ENCODE results near the gene CYTH1.

Gene CYTH1

GRCh38 chr17:78742901-78743300, 39.2 kb downstream of the CYTH1 start:
- Histone ChIP-seq H3K9ac (ENCODE audit: low read length) (no peak overlapping the region), H3K27me3 (ENCODE audit: insufficient read depth, low read length) (no peaks in the 10 kb centered on the region), H4K20me1 (ENCODE audit: insufficient read depth, low read length) (no peaks in the 10 kb centered on the region), H3K79me2 (ENCODE audit: insufficient read depth, low read length) (no peaks in the 10 kb centered on the region), H3K4me1 (ENCODE audit: insufficient read depth, low read length, severe bottlenecking) (peaks cover 7% of the 10 kb centered on the region), H3K4me3 (ENCODE audit: low read depth, low read length, poor library complexity, severe bottlenecking) (no peak overlapping the region), H3K9me3 (ENCODE audit: low read length) (no peaks in the 10 kb centered on the region), H3K36me3 (ENCODE audit: insufficient read depth, low read length) (no peaks in the 10 kb centered on the region), H3K27ac (ENCODE audit: low read depth, low read length, poor library complexity, severe bottlenecking) (no peak overlapping the region), H3K9me2 (ENCODE audit: low read depth, low read length) (no peaks in the 10 kb centered on the region), H3K4me2 (ENCODE audit: low read length) (no peak overlapping the region), H3F3A (ENCODE audit: insufficient read depth, low read length) (no peaks in the 10 kb centered on the region), H2AFZ (ENCODE audit: low read length) (no peak overlapping the region)
- TF ChIP-seq EZH2 (IDR thresholded peaks at IDR 0.05; ENCODE audit: borderline replicate concordance, low read length), result no peak
- TF ChIP-seq CTCF (IDR thresholded peaks at IDR 0.05; ENCODE audit: low read length), result no peak

- H3K9ac ChIP-seq (ENCODE audit: low read length), result no peak overlapping the region
- no peak for TF ChIP-seq EZH2 (IDR thresholded peaks at IDR 0.05; ENCODE audit: borderline replicate concordance, low read length)
- TF ChIP-seq CTCF (IDR thresholded peaks at IDR 0.05; ENCODE audit: low read length), result no peak
- no peaks in the 10 kb centered on the region for H3K36me3 ChIP-seq (ENCODE audit: insufficient read depth, low read length)
- H4K20me1 ChIP-seq (ENCODE audit: insufficient read depth, low read length), result no peaks in the 10 kb centered on the region
- H3K9me2 ChIP-seq (ENCODE audit: low read depth, low read length), result no peaks in the 10 kb centered on the region
- no peaks in the 10 kb centered on the region for H3F3A ChIP-seq (ENCODE audit: insufficient read depth, low read length)
- no peaks in the 10 kb centered on the region for H3K79me2 ChIP-seq (ENCODE audit: insufficient read depth, low read length)
- no peaks in the 10 kb centered on the region; the same call in 1 of the 2 replicates for H3K27me3 ChIP-seq (ENCODE audit: insufficient read depth, low read length)
- H2AFZ ChIP-seq (ENCODE audit: low read length), result no peak overlapping the region
- peaks cover 14% of the 10 kb centered on the region for H3K4me1 ChIP-seq (ENCODE audit: insufficient read depth, low read length, severe bottlenecking)
- H3K9me3 ChIP-seq (ENCODE audit: low read length), result no peaks in the 10 kb centered on the region
- H3K4me2 ChIP-seq (ENCODE audit: low read length), result no peak overlapping the region
- no peak overlapping the region for H3K27ac ChIP-seq (ENCODE audit: low read depth, low read length, poor library complexity, severe bottlenecking)
- no peak overlapping the region for H3K4me3 ChIP-seq (ENCODE audit: low read depth, low read length, poor library complexity, severe bottlenecking)
Observed at GRCh38 chr17:78741644-78742284, 40.3 kb downstream of the CYTH1 start.

- Histone ChIP-seq H3F3A (ENCODE audit: insufficient read depth, low read length) (no peaks in the 10 kb centered on the region), H3K4me2 (ENCODE audit: low read length) (no peak overlapping the region), H3K9ac (ENCODE audit: low read length) (no peak overlapping the region), H2AFZ (ENCODE audit: low read length) (no peak overlapping the region), H4K20me1 (ENCODE audit: insufficient read depth, low read length) (no peaks in the 10 kb centered on the region), H3K79me2 (ENCODE audit: insufficient read depth, low read length) (no peaks in the 10 kb centered on the region), H3K36me3 (ENCODE audit: insufficient read depth, low read length) (no peaks in the 10 kb centered on the region), H3K4me1 (ENCODE audit: insufficient read depth, low read length, severe bottlenecking) (peaks cover 37% of the 10 kb centered on the region), H3K27me3 (ENCODE audit: insufficient read depth, low read length) (no peaks in the 10 kb centered on the region; the same call in 1 of the 2 replicates), H3K4me3 (ENCODE audit: low read depth, low read length, poor library complexity, severe bottlenecking) (no peak overlapping the region), H3K9me2 (ENCODE audit: low read depth, low read length) (no peaks in the 10 kb centered on the region), H3K27ac (ENCODE audit: low read depth, low read length, poor library complexity, severe bottlenecking) (peak overlapping the region; percentile 14), H3K9me3 (ENCODE audit: low read length) (no peaks in the 10 kb centered on the region)
- TF ChIP-seq CTCF (IDR thresholded peaks at IDR 0.05; ENCODE audit: low read length), result no peak
- no peak for TF ChIP-seq EZH2 (IDR thresholded peaks at IDR 0.05; ENCODE audit: borderline replicate concordance, low read length)
Observed at GRCh38 chr17:78739331-78739931, 42.6 kb downstream of the CYTH1 start.
